Stomach (tissue), 4 donors: ENCODE measurements around the gene PHOSPHO1.

Source experiments
- EP300 ChIP-seq: sonication (generic); formaldehyde crosslinking; IDR thresholded peaks from one replicate; pipeline ENCODE4 v1.6.1; 2017; ENCODE audit warnings: antibody characterized with exemption
- POLR2A ChIP-seq, 4 donors: fragments of 450-650 bp; IDR thresholded peaks; one replicate each; pipeline ENCODE4 v1.6.1; 2016; ENCODE audit warnings: antibody characterized with exemption in 4 of 4, control low read depth in 2 of 4, mild to moderate bottlenecking in 1 of 4, moderate library complexity in 1 of 4
- POLR2AphosphoS5 ChIP-seq, 3 donors: sonication (generic); formaldehyde crosslinking; IDR thresholded peaks; one replicate each; pipeline ENCODE4 v1.6.1; 2016; ENCODE audit warnings: antibody characterized with exemption in 3 of 3
- TF ChIP-seq, protein P1 (sequence below), 7 experiments: fragments of 450-650 bp in 4 of 7; fragments of 200-600 bp in 3 of 7; sonication (generic) in 3 of 7; IDR thresholded peaks; one replicate each; pipeline ENCODE4 v1.5.1; 2016 to 2019; ENCODE audit warnings: antibody characterized with exemption in 7 of 7, control low read depth in 2 of 7, mild to moderate bottlenecking in 1 of 7

GRCh38 chr17:49241040-49241439 lies 10.5 kb upstream of the PHOSPHO1 start:
- no peak for TF ChIP-seq POLR2AphosphoS5 (IDR thresholded peaks at IDR 0.05)
- TF ChIP-seq, protein P1, sequence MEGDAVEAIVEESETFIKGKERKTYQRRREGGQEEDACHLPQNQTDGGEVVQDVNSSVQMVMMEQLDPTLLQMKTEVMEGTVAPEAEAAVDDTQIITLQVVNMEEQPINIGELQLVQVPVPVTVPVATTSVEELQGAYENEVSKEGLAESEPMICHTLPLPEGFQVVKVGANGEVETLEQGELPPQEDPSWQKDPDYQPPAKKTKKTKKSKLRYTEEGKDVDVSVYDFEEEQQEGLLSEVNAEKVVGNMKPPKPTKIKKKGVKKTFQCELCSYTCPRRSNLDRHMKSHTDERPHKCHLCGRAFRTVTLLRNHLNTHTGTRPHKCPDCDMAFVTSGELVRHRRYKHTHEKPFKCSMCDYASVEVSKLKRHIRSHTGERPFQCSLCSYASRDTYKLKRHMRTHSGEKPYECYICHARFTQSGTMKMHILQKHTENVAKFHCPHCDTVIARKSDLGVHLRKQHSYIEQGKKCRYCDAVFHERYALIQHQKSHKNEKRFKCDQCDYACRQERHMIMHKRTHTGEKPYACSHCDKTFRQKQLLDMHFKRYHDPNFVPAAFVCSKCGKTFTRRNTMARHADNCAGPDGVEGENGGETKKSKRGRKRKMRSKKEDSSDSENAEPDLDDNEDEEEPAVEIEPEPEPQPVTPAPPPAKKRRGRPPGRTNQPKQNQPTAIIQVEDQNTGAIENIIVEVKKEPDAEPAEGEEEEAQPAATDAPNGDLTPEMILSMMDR (IDR thresholded peaks at IDR 0.05) = no peak
- no peak for TF ChIP-seq EP300
- no peak for TF ChIP-seq POLR2A (IDR thresholded peaks at IDR 0.05)
